ENCODE data around the gene ITIH4. TPM values are rescaled to one million over a fixed set of nuclear protein-coding genes. Genes with fewer than 3 reads are reported as not detected.

Gene ITIH4
- total and polyA plus RNA-seq, 2 of the 13 experiments (the other 11 are each of a cell fraction or from before 2014, with no cell fraction given), result 2.7 to 5.3 TPM

DNA sequence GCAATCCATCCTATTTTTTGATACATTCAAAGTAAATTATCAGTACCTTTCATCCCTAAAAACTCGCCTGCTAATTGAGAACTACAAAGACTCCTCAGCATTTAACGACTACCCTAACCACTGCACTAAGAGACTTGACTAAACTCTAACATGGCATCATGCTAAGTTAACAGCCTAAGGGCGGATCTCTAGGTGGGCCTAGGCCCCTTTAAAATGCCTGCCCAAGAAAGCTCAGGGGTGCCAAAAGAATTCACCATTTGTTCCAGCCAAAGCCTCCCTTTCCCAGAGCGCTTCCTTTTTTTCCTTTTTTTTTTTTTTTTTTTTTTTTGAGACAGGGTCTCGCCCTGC, 59.2 kb downstream of the ITIH4 start:
- WGBS (ENCODE audit: low lambda C conversion rate), result 52% methylated on average over 5 of the region's 5 CpGs
- Histone ChIP-seq H3K4me2 (ENCODE audit: low read depth, low read length) (peak overlapping the region; percentile 94), H3K9me3 (ENCODE audit: low read length) (no peaks in the 10 kb centered on the region), H4K20me1 (ENCODE audit: insufficient read depth, low read length) (no peaks in the 10 kb centered on the region), H3K9ac (ENCODE audit: insufficient read depth, low read depth, low read length) (peak overlapping the region; percentile 79), H2AFZ (ENCODE audit: low read length) (peak overlapping the region; percentile 82), H3K36me3 (replicated peaks in 1 of 2; ENCODE audit: control insufficient read depth in 1 of 2, insufficient read depth in 2 of 2, low read length in 2 of 2) (peaks cover 3 to 13% of the 10 kb centered on the region in 2 experiments; a peak in 3 of 5 replicates), H3K79me2 (ENCODE audit: insufficient read depth, low read length) (peaks cover 17% of the 10 kb centered on the region), H3K4me1 (ENCODE audit: insufficient read depth, low read length) (peaks cover 66% of the 10 kb centered on the region), H3K4me3 (replicated peaks in 1 of 3; ENCODE audit: insufficient read depth in 1 of 3, low read depth in 2 of 3, low read length in 3 of 3) (peak overlapping the region; percentile 52 to 89 (median 72)), H3K27me3 (ENCODE audit: control insufficient read depth in 1 of 2, insufficient read depth in 2 of 2, low read length in 2 of 2) (no peaks in the 10 kb centered on the region), H3K27ac (ENCODE audit: extremely low read length, insufficient read depth, low read length) (peak overlapping the region; percentile 80)
- TF ChIP-seq ATF7-NPFF (CRISPR knock-in tag; IDR thresholded peaks at IDR 0.05; ENCODE audit: low read depth) (0 out of 2 replicates have a peak, but pooled peaks have one; percentile 16), ZNF343 (CRISPR knock-in tag; IDR thresholded peaks at IDR 0.05) (no peak), HMG20B (CRISPR knock-in tag; conservative IDR thresholded peaks at IDR 0.05) (no peak), ELF3 (CRISPR knock-in tag; IDR thresholded peaks at IDR 0.05) (no peak), ZNF205 (CRISPR knock-in tag; IDR thresholded peaks at IDR 0.05) (0 out of 2 replicates have a peak, but pooled peaks have one; percentile 2), ZNF619 (CRISPR knock-in tag; IDR thresholded peaks at IDR 0.05) (no peak), NFIC (IDR thresholded peaks at IDR 0.05; ENCODE audit: low read length) (0 out of 2 replicates have a peak, but pooled peaks have one; percentile 1), WIZ (CRISPR knock-in tag; IDR thresholded peaks at IDR 0.05) (0 out of 2 replicates have a peak, but pooled peaks have one; percentile 8), KDM6A (CRISPR knock-in tag; IDR thresholded peaks at IDR 0.05; ENCODE audit: low read depth) (no peak), U2AF1 (optimal IDR thresholded peaks at IDR 0.05; ENCODE audit: low read depth, low read length) (no peak), KMT2A (CRISPR knock-in tag; IDR thresholded peaks at IDR 0.05) (no peak), ZNF274 (CRISPR knock-in tag; IDR thresholded peaks at IDR 0.05) (no peak), HOXA3 (CRISPR knock-in tag; IDR thresholded peaks at IDR 0.05) (no peak), RNF2 (conservative IDR thresholded peaks at IDR 0.05; ENCODE audit: low read depth) (no peak), ZNF317 (CRISPR knock-in tag; IDR thresholded peaks at IDR 0.05) (peak; percentile 6; the same call in 1 of the 2 replicates)
- ATAC-seq (no peak), FAIRE-seq (no peak), DNase-seq (ENCODE audit: low spot score) (no peak)
- CTCF ChIA-PET (ENCODE audit: low intra/inter-chr PET ratio, low total read pairs), result no interaction called here
- intact Hi-C loops (cut with micrococcal nuclease; ENCODE audit: unreplicated experiment), result loop anchor here (2.0 to 10.0 kb wide), 2 partner anchors 15 to 53 kb away; no protein-coding TSS in a partner anchor
- BruUV-seq (replicated peaks), result TSS peak; percentile 94
- POLR2A ChIA-PET, result interaction anchor here (1.1 to 18.4 kb wide), 10 partner anchors 8 to 126 kb away, joined by 3 to 466 read pairs (median 8); partner anchors contain the start of genes GLT8D1, ITIH3, SPCS1 and STIMATE
- in situ Hi-C loops (cut with HindIII; ENCODE audit: extremely low pct_ligation_motif_present, low pct_unique_long_range_greater_than_20kb), result no loop called here

Measured in HepG2 (cell line).